CD14-positive monocyte (primary cell): Measurements from ENCODE around the gene GRIK3. TPM values are rescaled to one million over a fixed set of nuclear protein-coding genes. Genes with fewer than 3 reads are reported as not detected.

Experiments used
- DNase-seq, 3 donors: peaks; one replicate each; pipeline ENCODE4 v3.0.0-alpha.2; 2011 to 2022
- H2AFZ ChIP-seq: 2 replicates; pipeline ENCODE4 v1.6.0; 2012; ENCODE audit warnings: mild to moderate bottlenecking, low read depth, low read length, inconsistent platforms; ENCODE audit not compliant: insufficient read depth, poor library complexity, severe bottlenecking
- H3K27ac ChIP-seq, 2 donors: 1 replicate in 1 of 2; 2 replicates in 1 of 2; pipeline ENCODE4 v1.5.1; 2012 to 2013; ENCODE audit warnings: low read length in 2 of 2, control low read depth in 1 of 2, inconsistent platforms in 1 of 2, low read depth in 1 of 2, mild to moderate bottlenecking in 1 of 2
- H3K27me3 ChIP-seq, 2 donors: one replicate each; pipeline versions ENCODE4 v1.6.0 to v1.6.1; 2011 to 2013; ENCODE audit warnings: low read length in 2 of 2; ENCODE audit not compliant: control insufficient read depth in 2 of 2, insufficient read depth in 2 of 2
- H3K36me3 ChIP-seq, 2 donors: replicated peaks in 1 of 2; 1 replicate in 1 of 2; 2 replicates in 1 of 2; pipeline versions ENCODE4 v1.5.1 to v1.6.1; 2012 to 2013; ENCODE audit warnings: low read length in 2 of 2, control low read depth in 1 of 2, inconsistent platforms in 1 of 2, mild to moderate bottlenecking in 1 of 2; ENCODE audit not compliant: insufficient read depth in 2 of 2, control insufficient read depth in 1 of 2
- H3K4me1 ChIP-seq, 2 donors: 1 replicate in 1 of 2; 2 replicates in 1 of 2; pipeline versions ENCODE4 v1.5.1 to v1.6.1; 2012 to 2013; ENCODE audit warnings: low read length in 2 of 2, control low read depth in 1 of 2, inconsistent platforms in 1 of 2, mild to moderate bottlenecking in 1 of 2, moderate library complexity in 1 of 2; ENCODE audit not compliant: insufficient read depth in 2 of 2, control insufficient read depth in 1 of 2
- H3K4me2 ChIP-seq: replicated peaks from 2 replicates; pipeline ENCODE3; 2012; ENCODE audit warnings: low read length, moderate library complexity, mild to moderate bottlenecking; ENCODE audit not compliant: poor library complexity, severe bottlenecking; ENCODE audit errors: extremely low read depth
- H3K4me3 ChIP-seq, 3 experiments: fragments of 200-600 bp in 1 of 3; sonication (generic) in 1 of 3; replicated peaks in 1 of 3; 1 replicate in 2 of 3; 2 replicates in 1 of 3; pipeline ENCODE4 v1.5.1; 2011 to 2013; ENCODE audit warnings: low read length in 3 of 3, mild to moderate bottlenecking in 3 of 3, control low read depth in 2 of 3, low read depth in 2 of 3, inconsistent platforms in 1 of 3, moderate library complexity in 1 of 3
- H3K79me2 ChIP-seq: 2 replicates; pipeline ENCODE4 v1.6.0; 2012; ENCODE audit warnings: mild to moderate bottlenecking, control low read depth, inconsistent platforms, low read length, moderate library complexity; ENCODE audit not compliant: insufficient read depth
- H3K9ac ChIP-seq: 2 replicates; pipeline ENCODE4 v1.6.0; 2017; ENCODE audit warnings: low read length, mild to moderate bottlenecking; ENCODE audit not compliant: insufficient read depth, poor library complexity, severe bottlenecking
- H3K9me3 ChIP-seq, 2 donors: replicated peaks in 1 of 2; 1 replicate in 1 of 2; 2 replicates in 1 of 2; pipeline versions ENCODE4 v1.5.1 to v1.6.1; 2012 to 2013; ENCODE audit warnings: low read length in 2 of 2, control low read depth in 1 of 2; ENCODE audit not compliant: control insufficient read depth in 1 of 2, insufficient read depth in 1 of 2
- H4K20me1 ChIP-seq: 2 replicates; pipeline ENCODE4 v1.6.0; 2012; ENCODE audit warnings: mild to moderate bottlenecking, low read length, control low read depth, moderate library complexity; ENCODE audit not compliant: insufficient read depth
- H3K27ac Mint-ChIP-seq, 7 donors: one replicate each; pipeline ENCODE4 v1.8.0; 2020; ENCODE audit warnings: mild to moderate bottlenecking in 7 of 7, mixed read lengths in 7 of 7, moderate library complexity in 6 of 7, inconsistent platforms in 2 of 7
- H3K27me3 Mint-ChIP-seq, 3 donors: one replicate each; pipeline ENCODE4 v1.8.0; 2021 to 2022; ENCODE audit warnings: low read depth in 3 of 3, mild to moderate bottlenecking in 3 of 3, mixed read lengths in 3 of 3, moderate library complexity in 3 of 3, inconsistent platforms in 1 of 3
- H3K36me3 Mint-ChIP-seq, 2 donors: one replicate each; pipeline ENCODE4 v1.8.0; 2020; ENCODE audit warnings: mixed read lengths in 2 of 2, inconsistent platforms in 1 of 2, mild to moderate bottlenecking in 1 of 2
- H3K4me1 Mint-ChIP-seq: one replicate; pipeline ENCODE4 v1.8.0; 2020; ENCODE audit warnings: mild to moderate bottlenecking, mixed read lengths
- H3K4me3 Mint-ChIP-seq, 2 donors: one replicate each; pipeline ENCODE4 v1.8.0; 2020; ENCODE audit warnings: mild to moderate bottlenecking in 2 of 2, mixed read lengths in 2 of 2, moderate library complexity in 1 of 2
- H3K9me3 Mint-ChIP-seq, 7 donors: one replicate each; pipeline ENCODE4 v1.8.0; 2020 to 2022; ENCODE audit warnings: mixed read lengths in 7 of 7, mild to moderate bottlenecking in 6 of 7, moderate library complexity in 6 of 7, inconsistent platforms in 2 of 7
- CTCF ChIP-seq: fragments of 200-600 bp; IDR thresholded peaks from one replicate; pipeline ENCODE4 v1.8.0; 2022; ENCODE audit warnings: antibody characterized with exemption, mild to moderate bottlenecking
- WGBS: methylation state at CpG from one replicate; pipeline ENCODE4 v1.1.5; 2013; ENCODE audit warnings: missing lambda C conversion rate; ENCODE audit not compliant: insufficient coverage; 5-methylcytosine and 5-hydroxymethylcytosine counted together
- intact Hi-C, 2 donors: fragments of 100-400 bp; cut with micrococcal nuclease; formaldehyde crosslinking; loops; one replicate each; pipeline versions ENCODE4 v1.15.0 to v1.15.1; 2023
- polyA plus RNA-seq, 3 donors: library from polyadenylated mRNA; depleted of rRNA in 1 of 3; unstranded in 2 of 3; stranded (reverse) in 1 of 3; fragments of 300-500 nt in 2 of 3; fragments of >200 nt in 1 of 3; fragmentation: Illumina TruSeq in 2 of 3; gene quantifications; 1 replicate in 2 of 3; 2 replicates in 1 of 3; pipeline ENCODE4 v1.2.3, GENCODE V29; 2012 to 2021

Gene GRIK3
- polyA plus RNA-seq, 3 donors = not detected

- Mint-ChIP-seq H3K9me3 (peaks cover 0 to 7% (median 3%) of the 10 kb centered on the region in 7 donors), H3K4me1 (no peaks in the 10 kb centered on the region), H3K27ac (peak overlapping the region in 1 of 7 donors; percentile 4), H3K36me3 (no peaks in the 10 kb centered on the region), H3K27me3 (peaks cover 2 to 5% (median 3%) of the 10 kb centered on the region in 3 donors), H3K4me3 (no peak overlapping the region)
- DNase-seq = no peak
- no peaks in the 10 kb centered on the region for H4K20me1 ChIP-seq
- H2AFZ ChIP-seq = no peak overlapping the region
- H3K36me3 ChIP-seq = no peaks in the 10 kb centered on the region
- TF ChIP-seq CTCF = no peak
- no peak overlapping the region for H3K9ac ChIP-seq
- H3K9me3 ChIP-seq = peaks cover 0 to 3% of the 10 kb centered on the region in 2 donors
- H3K27me3 ChIP-seq = no peaks in the 10 kb centered on the region
- no peak overlapping the region for H3K4me2 ChIP-seq
- no peak overlapping the region for H3K4me3 ChIP-seq
- no peaks in the 10 kb centered on the region for H3K79me2 ChIP-seq
- 61% methylated on average over 3 of the region's 3 CpGs for WGBS
- intact Hi-C loops = no loop called here
- H3K4me1 ChIP-seq = no peaks in the 10 kb centered on the region
- no peak overlapping the region for H3K27ac ChIP-seq
Measured at GRCh38 chr1:36760081-36760480, 274.2 kb downstream of the GRIK3 start.

- Histone ChIP-seq H3K4me3 (no peak overlapping the region), H3K27me3 (no peaks in the 10 kb centered on the region), H2AFZ (no peak overlapping the region), H3K79me2 (no peaks in the 10 kb centered on the region), H3K36me3 (no peaks in the 10 kb centered on the region), H3K4me1 (no peaks in the 10 kb centered on the region), H3K27ac (no peak overlapping the region), H3K9ac (no peak overlapping the region), H3K9me3 (peaks cover 0 to 3% of the 10 kb centered on the region in 2 donors), H3K4me2 (no peak overlapping the region), H4K20me1 (no peaks in the 10 kb centered on the region)
- H3K27me3 Mint-ChIP-seq = peaks cover 2 to 6% (median 3%) of the 10 kb centered on the region in 3 donors
- no peaks in the 10 kb centered on the region for H3K36me3 Mint-ChIP-seq
- DNase-seq = no peak
- TF ChIP-seq CTCF = no peak
- WGBS = 100% methylated on average over 1 of the region's 5 CpGs
- no peak overlapping the region for H3K27ac Mint-ChIP-seq
- intact Hi-C loops = no loop called here
- peaks cover 0 to 7% (median 3%) of the 10 kb centered on the region in 7 donors for H3K9me3 Mint-ChIP-seq
- H3K4me1 Mint-ChIP-seq = no peaks in the 10 kb centered on the region
- no peak overlapping the region for H3K4me3 Mint-ChIP-seq
Measured at GRCh38 chr1:36759355-36759754, 275.0 kb downstream of the GRIK3 start.
